Measurements from ENCODE around the gene GRM7. TPM values are rescaled to one million over a fixed set of nuclear protein-coding genes. Genes with fewer than 3 reads are reported as not detected.

GRM7 gene
- total and polyA plus RNA-seq, 2 of the 4 experiments (the other 2 are of a cell fraction), result not detected

DNA sequence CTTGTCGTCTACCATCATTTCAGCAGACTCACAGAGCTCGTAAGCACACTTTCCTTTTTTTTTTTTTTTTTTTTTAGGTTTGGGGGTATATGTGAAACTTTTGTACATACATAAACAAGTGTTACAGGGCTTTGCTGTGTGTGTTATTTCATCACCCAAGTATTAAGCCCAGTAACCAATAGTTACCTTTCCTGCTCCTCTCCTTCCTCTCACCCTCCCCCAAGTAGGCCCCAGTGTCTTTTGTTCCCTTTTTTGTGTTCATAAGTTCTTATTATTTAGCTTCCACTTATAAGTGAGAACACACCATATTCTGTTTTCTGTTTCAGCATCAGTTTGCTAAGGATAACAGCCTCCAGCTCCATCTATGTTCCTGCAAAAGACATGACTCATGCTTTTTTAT lies 746.8 kb downstream of the GRM7 start:
- TF ChIP-seq NFE2L2 (IDR thresholded peaks at IDR 0.05; ENCODE audit: low read depth, low read length) (no peak), RAD21 (IDR thresholded peaks at IDR 0.05; ENCODE audit: low read length) (no peak), MAFK (IDR thresholded peaks at IDR 0.05; ENCODE audit: low read depth, low read length) (no peak), SMC3 (IDR thresholded peaks at IDR 0.05; ENCODE audit: low read depth, low read length) (no peak), POLR2A (IDR thresholded peaks at IDR 0.05; ENCODE audit: low read depth, low read length) (no peak), MXI1 (IDR thresholded peaks at IDR 0.05; ENCODE audit: borderline replicate concordance, low read depth, low read length) (no peak), CHD1 (IDR thresholded peaks at IDR 0.05; ENCODE audit: low read depth, low read length) (no peak), CEBPB (IDR thresholded peaks at IDR 0.05; ENCODE audit: low read depth, low read length) (no peak), MAZ (IDR thresholded peaks at IDR 0.05; ENCODE audit: borderline replicate concordance, low read depth, low read length) (no peak), RFX5 (IDR thresholded peaks at IDR 0.05; ENCODE audit: low read depth, low read length) (no peak), FOS (IDR thresholded peaks at IDR 0.05; ENCODE audit: low read depth, low read length) (no peak), BHLHE40 (IDR thresholded peaks at IDR 0.05; ENCODE audit: low read depth, low read length) (no peak), RCOR1 (IDR thresholded peaks at IDR 0.05; ENCODE audit: insufficient replicate concordance, low read length) (no peak)
- TF ChIP-seq, protein P1, sequence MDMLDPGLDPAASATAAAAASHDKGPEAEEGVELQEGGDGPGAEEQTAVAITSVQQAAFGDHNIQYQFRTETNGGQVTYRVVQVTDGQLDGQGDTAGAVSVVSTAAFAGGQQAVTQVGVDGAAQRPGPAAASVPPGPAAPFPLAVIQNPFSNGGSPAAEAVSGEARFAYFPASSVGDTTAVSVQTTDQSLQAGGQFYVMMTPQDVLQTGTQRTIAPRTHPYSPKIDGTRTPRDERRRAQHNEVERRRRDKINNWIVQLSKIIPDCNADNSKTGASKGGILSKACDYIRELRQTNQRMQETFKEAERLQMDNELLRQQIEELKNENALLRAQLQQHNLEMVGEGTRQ (IDR thresholded peaks at IDR 0.05; ENCODE audit: low read depth, low read length), result no peak
- TF ChIP-seq, protein P2, sequence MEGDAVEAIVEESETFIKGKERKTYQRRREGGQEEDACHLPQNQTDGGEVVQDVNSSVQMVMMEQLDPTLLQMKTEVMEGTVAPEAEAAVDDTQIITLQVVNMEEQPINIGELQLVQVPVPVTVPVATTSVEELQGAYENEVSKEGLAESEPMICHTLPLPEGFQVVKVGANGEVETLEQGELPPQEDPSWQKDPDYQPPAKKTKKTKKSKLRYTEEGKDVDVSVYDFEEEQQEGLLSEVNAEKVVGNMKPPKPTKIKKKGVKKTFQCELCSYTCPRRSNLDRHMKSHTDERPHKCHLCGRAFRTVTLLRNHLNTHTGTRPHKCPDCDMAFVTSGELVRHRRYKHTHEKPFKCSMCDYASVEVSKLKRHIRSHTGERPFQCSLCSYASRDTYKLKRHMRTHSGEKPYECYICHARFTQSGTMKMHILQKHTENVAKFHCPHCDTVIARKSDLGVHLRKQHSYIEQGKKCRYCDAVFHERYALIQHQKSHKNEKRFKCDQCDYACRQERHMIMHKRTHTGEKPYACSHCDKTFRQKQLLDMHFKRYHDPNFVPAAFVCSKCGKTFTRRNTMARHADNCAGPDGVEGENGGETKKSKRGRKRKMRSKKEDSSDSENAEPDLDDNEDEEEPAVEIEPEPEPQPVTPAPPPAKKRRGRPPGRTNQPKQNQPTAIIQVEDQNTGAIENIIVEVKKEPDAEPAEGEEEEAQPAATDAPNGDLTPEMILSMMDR (conservative IDR thresholded peaks at IDR 0.05; ENCODE audit: low read depth, low read length), result no peak
- TF ChIP-seq, protein P3, sequence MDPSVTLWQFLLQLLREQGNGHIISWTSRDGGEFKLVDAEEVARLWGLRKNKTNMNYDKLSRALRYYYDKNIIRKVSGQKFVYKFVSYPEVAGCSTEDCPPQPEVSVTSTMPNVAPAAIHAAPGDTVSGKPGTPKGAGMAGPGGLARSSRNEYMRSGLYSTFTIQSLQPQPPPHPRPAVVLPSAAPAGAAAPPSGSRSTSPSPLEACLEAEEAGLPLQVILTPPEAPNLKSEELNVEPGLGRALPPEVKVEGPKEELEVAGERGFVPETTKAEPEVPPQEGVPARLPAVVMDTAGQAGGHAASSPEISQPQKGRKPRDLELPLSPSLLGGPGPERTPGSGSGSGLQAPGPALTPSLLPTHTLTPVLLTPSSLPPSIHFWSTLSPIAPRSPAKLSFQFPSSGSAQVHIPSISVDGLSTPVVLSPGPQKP (IDR thresholded peaks at IDR 0.05; ENCODE audit: borderline replicate concordance, low read depth, low read length), result no peak
- CTCF ChIA-PET, result no interaction called here
- H2BK15ac ChIP-seq (ENCODE audit: low read depth, low read length), result no peak overlapping the region
- no peak overlapping the region for H2BK20ac ChIP-seq (ENCODE audit: low read depth, low read length)
- H3K9me3 ChIP-seq (ENCODE audit: control insufficient read depth, insufficient read depth, low read length), result peaks cover 8% of the 10 kb centered on the region
- H4K20me1 ChIP-seq (ENCODE audit: insufficient read depth, low read length), result no peaks in the 10 kb centered on the region
- no peaks in the 10 kb centered on the region for H3K9me1 ChIP-seq (ENCODE audit: insufficient read depth, low read length)
- no peaks in the 10 kb centered on the region for H3K27me3 ChIP-seq (ENCODE audit: control insufficient read depth, insufficient read depth, low read length)
- H3K18ac ChIP-seq (ENCODE audit: low read depth, low read length), result no peak overlapping the region
- H3K36me3 ChIP-seq (ENCODE audit: control insufficient read depth, insufficient read depth, low read length), result no peaks in the 10 kb centered on the region
- intact Hi-C loops (cut with micrococcal nuclease) (no loop called here), in situ Hi-C loops (cut with MboI; ENCODE audit: low sequenced_read_pairs) (no loop called here), dilution Hi-C loops (cut with HindIII; ENCODE audit: low sequenced_read_pairs, unreplicated experiment) (no loop called here)
- no peak overlapping the region for H2BK120ac ChIP-seq (ENCODE audit: low read depth, low read length)
- H3K79me1 ChIP-seq (ENCODE audit: low read depth in 1 of 2, low read length in 2 of 2), result no peaks in the 10 kb centered on the region
- no peak overlapping the region for H4K91ac ChIP-seq (ENCODE audit: insufficient read depth, low read depth, low read length)
- ATAC-seq (ENCODE audit: low read depth), result no peak
- no peak overlapping the region for H3K4me3 ChIP-seq (ENCODE audit: insufficient read depth, low read depth, low read length)
- H2AK9ac ChIP-seq (replicated peaks; ENCODE audit: low read depth, low read length, poor library complexity), result no peak overlapping the region
- no peak overlapping the region for H3K4ac ChIP-seq (ENCODE audit: low read depth, low read length)
- no peak overlapping the region for H3K27ac ChIP-seq (ENCODE audit: insufficient read depth, low read length)
- no peak for DNase-seq
- WGBS, 2 experiments (ENCODE audit: extremely low coverage in 2 of 2, insufficient read length in 1 of 2), result no CpG with 5 or more reads among the region's 2 CpGs
- POLR2A ChIA-PET (ENCODE audit: unreplicated experiment), result no interaction called here
- no peak overlapping the region for H3K56ac ChIP-seq (ENCODE audit: extremely low read depth, insufficient read depth, low read length)
- H3K4me2 ChIP-seq (ENCODE audit: low read depth, low read length), result no peak overlapping the region
- no peak overlapping the region for H4K5ac ChIP-seq (ENCODE audit: low read depth, low read length)
- no peak overlapping the region for H2BK5ac ChIP-seq (ENCODE audit: low read depth, low read length, poor library complexity, severe bottlenecking)
- no peak overlapping the region for H4K8ac ChIP-seq (ENCODE audit: low read depth in 2 of 2, low read length in 2 of 2)
- H3K9ac ChIP-seq (ENCODE audit: low read depth, low read length), result no peak overlapping the region
- no peak overlapping the region for H3K23ac ChIP-seq (ENCODE audit: low read depth, low read length)
- H3K4me1 ChIP-seq (ENCODE audit: control insufficient read depth, insufficient read depth, low read length), result no peaks in the 10 kb centered on the region
- H3K14ac ChIP-seq (replicated peaks; ENCODE audit: low read depth, low read length), result no peak overlapping the region
- no peak overlapping the region for H2AFZ ChIP-seq (replicated peaks; ENCODE audit: low read length, poor library complexity)
- BruUV-seq (replicated peaks), result no TSS peak
- H2AK5ac ChIP-seq (ENCODE audit: low read depth, low read length), result no peak overlapping the region

All from IMR-90 (cell line).